ENCODE results near the gene UVSSA.
"Not testable (repeated sequence)": the region's sequence is repeated elsewhere in the genome, so short reads cannot be mapped to it uniquely, and the experiment has no call there.

UVSSA gene

DNA sequence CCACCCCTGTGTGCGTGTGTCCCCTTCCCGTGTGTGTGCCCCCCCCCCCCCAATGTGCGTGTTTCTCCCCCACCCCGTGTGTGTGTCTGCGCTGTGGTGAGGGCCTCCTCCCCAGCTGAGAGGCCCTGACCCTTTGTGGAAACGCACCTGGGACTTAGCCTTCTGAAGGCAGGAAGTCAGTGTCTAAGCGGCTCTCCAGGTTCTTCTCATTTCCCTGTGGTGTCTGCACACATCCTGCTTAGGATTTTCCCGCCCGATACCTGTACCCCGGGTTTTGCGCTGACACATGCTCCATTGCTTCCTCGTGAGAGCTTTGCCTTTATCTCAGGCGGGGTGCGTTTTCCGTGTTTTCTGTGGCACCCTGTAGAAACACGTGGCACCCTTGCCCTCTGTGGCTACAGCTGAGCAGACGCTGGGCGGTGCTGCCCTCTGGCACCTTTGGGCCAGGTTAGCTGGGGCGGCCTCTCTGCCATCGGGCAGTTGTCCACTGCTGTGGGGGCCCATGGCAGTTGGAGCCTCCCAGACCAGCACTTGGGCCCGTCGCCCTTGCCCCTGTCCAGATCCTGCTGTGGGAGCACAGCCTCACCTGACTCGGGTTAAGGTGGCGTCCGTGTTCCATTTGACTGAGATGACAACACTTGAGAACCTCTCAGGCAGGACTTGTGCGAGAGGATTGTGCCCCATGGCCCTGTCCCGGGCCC, 31.0 kb upstream of the UVSSA start:
- in situ Hi-C loops (cut with MboI; ENCODE audit: low pct_unique_long_range_greater_than_20kb, low sequenced_read_pairs): no loop called here

DNA sequence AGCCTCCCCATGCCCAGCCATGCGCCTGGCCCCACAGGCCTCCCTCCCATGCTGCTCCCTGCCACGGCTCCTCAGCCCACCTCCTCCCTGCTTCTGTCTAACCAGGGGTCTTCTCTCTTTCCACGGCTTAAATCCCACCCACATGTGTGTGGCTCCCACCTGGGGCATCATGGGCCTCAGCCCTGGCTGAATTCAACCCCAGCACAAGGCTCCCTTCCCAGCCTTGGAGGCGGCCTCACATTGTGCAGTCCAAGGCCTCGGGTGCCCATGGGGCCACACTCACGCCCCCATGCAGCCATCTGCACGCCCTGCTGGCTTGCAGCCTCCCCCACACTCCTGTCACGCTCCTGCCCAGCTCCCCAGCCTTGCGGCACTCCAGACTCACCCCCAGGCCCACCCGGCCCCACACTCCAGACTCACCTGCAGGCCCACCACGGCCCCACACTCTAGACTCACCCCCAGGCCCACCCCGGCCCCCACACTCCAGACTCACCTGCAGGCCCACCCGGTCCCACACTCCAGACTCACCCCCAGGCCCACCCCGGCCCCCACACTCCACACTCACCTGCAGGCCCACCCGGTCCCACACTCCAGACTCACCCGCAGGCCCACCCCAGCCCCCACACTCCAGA, 30.4 kb upstream of the UVSSA start:
- in situ Hi-C loops (cut with MboI; ENCODE audit: low pct_unique_long_range_greater_than_20kb, low sequenced_read_pairs): no loop called here
- no peak for DNase-seq

More for the DNA sequence above, 31.0 kb upstream of the UVSSA start:
- no peak for DNase-seq

DNA sequence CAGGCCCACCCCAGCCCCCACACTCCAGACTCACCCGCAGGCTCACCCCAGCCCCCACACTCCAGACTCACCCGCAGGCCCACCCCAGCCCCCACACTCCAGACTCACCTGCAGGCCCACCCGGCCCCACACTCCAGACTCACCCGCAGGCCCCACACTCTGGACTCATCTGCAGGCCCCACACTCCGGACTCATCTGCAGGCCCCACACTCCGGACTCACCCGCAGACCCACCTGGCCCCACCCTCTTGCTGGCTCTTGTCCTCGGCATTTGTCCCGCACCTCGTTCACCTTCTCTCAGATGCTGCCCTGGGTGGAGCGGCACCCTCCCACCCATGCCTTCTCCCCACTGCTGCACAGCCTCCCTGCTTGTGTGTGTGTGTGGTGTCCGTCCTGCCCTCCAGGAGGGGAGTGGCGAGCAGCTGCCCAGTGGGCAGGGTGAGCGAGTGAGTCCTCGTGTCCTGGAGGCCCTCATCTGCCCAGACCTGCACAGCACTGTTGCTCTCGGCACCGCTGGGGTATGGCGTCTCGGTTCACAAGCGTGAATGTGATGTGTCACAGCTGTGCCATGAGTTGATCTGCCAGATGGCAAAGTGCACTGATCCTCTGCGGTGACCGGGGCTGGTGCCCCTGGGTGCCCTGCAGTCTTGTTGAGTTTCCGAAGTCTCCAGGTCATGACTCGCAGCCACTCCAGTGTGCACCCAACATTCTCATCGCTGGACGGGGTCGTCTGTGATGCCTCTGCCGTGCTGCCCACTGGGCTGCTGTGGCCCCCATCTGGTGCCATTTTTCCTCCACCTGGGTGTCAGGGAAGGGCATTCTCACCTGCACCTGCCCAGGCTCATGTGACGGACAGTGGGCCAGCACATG, 29.6 kb upstream of the UVSSA start:
- in situ Hi-C loops (cut with MboI; ENCODE audit: low pct_unique_long_range_greater_than_20kb, low sequenced_read_pairs): no loop called here
- no peak for DNase-seq

DNA sequence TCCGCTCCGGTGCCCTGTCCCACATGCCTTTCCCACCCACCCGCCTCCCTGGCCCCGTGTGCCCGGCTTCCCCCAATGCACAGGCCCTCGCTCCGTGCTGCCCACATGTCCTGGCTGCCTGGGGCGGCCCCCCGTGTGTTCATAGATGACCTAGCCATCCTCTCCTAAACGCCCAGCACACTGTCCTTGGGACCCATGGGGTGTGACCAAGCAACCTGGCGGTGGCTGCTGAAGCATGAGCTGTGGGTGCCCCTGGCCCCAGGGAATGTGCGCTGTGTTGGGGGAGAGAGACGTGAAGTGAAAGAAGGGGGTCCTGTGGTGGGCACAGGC, 29.0 kb upstream of the UVSSA start:
- no peak for DNase-seq
- in situ Hi-C loops (cut with MboI; ENCODE audit: low pct_unique_long_range_greater_than_20kb, low sequenced_read_pairs): no loop called here

DNA sequence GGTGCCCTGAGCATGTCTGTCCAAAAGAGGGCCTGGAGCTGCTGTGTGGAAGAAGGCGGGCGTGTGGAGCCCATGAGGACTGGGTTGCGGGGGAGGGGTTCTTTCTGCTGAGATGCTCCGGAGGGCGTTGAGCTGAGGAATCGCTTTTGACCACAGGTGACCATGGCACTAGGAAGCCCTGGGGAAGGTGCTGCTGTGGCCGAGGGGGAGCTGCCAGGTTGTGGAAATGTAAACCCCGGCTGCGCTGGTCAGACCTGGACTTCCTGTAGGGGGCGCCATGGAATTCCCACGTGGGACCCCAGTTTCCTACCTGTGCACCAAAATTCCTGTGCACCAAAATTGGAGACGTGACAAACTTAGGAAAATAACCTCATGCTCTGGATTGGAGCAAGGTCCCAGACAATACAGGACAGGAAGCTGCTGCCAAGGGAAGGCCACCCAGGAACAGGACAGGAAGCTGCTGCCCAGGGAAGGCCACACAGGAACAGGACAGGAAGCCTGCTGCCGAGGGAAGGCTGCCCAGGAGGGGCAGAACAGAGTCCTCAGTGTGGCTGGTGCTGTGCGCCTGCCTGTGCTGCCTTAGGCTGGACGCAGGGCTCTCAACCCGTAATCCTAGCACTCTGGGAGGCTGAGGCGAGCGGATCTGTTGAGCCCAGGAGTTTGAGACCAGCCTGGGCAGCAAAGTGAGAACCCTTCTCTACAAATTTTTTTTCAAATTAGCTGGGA, 28.4 kb upstream of the UVSSA start:
- in situ Hi-C loops (cut with MboI; ENCODE audit: low pct_unique_long_range_greater_than_20kb, low sequenced_read_pairs): no loop called here

DNA sequence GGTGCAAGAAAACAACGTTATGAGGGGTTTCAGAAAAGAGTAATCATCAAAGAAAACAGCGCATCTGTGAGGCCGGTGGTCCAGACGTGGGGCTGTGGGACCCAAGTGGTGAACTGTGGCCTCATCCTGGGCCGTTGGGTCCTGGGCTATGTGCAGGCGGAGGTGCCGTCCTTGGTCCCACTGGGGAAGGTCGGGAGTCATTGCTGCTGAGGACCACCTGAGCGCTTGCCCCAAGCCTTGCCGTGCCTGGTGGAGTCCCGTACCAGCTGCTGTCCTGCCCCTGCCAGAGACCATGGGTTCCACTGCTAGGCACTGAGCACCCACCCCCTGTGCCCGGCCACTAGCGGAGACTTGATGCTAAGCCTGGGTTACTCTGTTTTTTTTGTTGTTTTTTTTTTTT, 25.5 kb upstream of the UVSSA start:
- no peak for DNase-seq
- in situ Hi-C loops (cut with MboI; ENCODE audit: low pct_unique_long_range_greater_than_20kb, low sequenced_read_pairs): no loop called here

More for the DNA sequence above, 28.4 kb upstream of the UVSSA start:
- DNase-seq: no peak

DNA sequence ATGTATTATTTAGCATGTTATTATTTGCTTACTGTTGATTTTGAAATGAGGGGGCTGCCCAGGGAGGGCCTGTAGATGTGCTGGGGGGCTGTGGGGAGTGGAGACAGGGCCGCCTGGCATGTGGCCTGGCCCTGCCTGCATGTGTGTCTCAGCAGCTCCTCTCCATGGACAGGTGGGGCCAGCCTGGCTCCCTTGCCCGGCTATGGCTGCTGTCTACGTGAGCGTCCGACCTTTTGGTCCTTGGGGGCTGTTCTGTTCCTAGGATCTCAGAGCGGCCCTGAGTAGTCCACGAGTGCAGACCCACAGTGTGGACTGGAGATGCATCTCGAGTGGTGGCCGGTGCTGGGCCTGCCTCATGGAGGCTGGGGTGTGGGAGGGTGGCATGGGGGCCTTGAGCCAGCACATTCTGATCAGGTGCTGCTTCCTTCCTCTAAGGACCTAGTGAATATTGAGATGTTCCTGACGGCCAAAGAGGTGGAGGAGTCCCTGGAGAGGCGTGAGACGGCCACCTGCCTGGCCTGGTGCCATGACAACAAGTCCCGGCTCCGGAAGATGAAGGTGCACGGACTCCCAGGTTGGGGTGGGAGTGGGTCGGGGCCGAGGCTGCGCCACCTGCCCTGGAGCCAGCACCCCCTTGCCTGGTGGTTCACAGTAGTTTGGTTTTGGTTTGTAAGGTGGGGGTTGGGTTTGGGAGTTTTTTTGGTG, 24.9 kb upstream of the UVSSA start:
- DNase-seq: no peak
- in situ Hi-C loops (cut with MboI; ENCODE audit: low pct_unique_long_range_greater_than_20kb, low sequenced_read_pairs): no loop called here

DNA sequence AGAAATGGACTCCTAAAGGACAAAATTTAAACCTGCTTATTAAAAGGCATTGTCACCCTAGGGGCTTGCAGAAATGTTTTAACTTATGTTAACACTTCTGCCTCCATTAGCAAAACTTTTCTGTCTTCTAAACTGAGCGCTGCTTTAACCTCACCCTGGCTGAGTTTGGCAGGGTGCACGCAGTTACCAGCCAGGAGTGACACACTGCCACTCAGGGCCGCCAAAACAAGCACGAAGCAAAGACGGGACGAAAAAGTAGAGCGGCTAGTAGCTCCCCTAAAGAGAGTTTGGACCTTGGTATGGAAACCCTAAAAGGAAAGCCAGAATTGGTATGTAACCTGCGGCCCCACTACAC, 23.8 kb upstream of the UVSSA start:
- in situ Hi-C loops (cut with MboI; ENCODE audit: low pct_unique_long_range_greater_than_20kb, low sequenced_read_pairs): no loop called here
- no peak for DNase-seq

DNA sequence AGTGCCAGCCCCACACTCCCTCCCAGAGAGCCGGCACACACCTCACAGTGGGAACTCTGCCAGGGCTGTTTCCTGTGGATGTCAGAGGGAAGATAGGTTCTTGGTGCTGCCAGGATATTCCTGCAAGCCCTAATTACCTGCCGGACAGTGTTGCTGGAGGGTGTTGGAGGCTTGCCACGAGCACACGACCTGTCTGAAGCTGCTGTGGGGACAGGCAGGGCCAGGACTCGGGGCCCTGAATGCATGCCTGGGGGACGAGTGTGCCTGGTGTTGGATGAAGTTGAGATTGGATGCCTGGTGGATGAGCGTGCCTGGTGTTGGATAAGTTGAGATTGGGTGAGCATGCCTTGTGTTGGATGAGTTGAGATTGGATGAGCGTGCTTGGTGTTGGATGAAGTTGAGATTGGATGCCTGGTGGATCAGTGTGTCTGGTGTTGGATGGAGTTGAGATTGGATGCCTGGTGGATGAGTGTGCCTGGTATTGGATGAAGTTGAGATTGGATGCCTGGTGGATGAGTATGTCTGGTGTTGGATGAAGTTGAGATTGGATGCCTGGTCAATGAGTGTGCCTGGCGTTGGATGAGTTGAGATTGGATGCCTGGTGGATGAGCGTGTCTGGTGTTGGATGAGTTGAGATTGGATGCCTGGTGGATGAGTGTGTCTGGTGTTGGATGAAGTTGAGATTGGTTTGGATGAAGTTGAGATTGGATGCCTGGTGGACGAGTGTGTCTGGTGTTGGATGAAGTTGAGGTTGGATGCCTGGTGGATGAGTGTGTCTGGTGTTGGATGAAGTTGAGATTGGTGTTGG, 23.2 kb upstream of the UVSSA start:
- DNase-seq: no peak
- in situ Hi-C loops (cut with MboI; ENCODE audit: low pct_unique_long_range_greater_than_20kb, low sequenced_read_pairs): no loop called here

DNA sequence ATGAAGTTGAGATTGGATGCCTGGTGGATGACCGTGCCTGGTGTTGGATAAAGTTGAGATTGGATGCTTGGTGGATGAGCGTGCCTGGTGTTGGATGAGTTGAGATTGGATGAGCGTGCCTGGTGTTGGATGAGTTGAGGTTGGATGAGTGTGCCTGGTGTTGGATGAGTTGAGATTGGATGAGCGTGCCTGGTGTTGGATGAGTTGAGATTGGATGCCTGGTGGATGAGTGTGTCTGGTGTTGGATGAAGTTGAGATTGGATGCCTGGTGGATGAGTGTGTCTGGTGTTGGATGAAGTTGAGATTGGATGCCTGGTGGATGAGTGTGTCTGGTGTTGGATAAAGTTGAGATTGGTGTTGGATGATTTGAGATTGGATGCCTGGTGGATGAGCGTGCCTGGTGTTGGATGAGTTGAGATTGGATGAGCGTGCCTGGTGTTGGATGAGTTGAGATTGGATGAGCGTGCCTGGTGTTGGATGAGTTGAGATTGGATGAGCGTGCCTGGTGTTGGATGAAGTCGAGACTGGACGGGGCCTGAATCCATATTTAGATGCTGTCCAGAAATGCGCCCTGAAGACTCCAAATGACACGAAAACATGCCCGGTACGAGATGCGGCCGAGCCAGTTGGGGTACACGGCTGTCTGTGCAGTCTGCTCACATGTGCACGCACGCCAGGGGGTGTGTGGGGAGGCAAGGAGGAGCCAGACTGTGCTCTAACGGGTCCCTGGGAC, 22.4 kb upstream of the UVSSA start:
- in situ Hi-C loops (cut with MboI; ENCODE audit: low pct_unique_long_range_greater_than_20kb, low sequenced_read_pairs); DNase-seq: not testable (repeated sequence)

DNA sequence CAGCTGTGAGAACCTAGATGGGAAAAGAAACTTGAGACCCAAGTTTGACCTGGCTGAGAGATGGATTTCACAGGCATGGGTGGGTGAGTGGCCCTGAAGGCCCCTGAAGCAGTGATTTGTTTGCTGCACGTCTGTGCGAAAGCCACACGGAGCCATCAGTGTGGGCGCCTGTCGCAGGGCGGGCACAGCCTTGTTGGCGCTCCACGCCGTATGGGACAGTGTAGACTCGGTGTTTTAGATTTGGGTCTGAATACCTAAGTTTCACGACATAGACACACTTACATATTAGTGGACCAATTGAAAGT, 21.9 kb upstream of the UVSSA start:
- no peak for DNase-seq
- in situ Hi-C loops (cut with MboI; ENCODE audit: low pct_unique_long_range_greater_than_20kb, low sequenced_read_pairs): no loop called here

DNA sequence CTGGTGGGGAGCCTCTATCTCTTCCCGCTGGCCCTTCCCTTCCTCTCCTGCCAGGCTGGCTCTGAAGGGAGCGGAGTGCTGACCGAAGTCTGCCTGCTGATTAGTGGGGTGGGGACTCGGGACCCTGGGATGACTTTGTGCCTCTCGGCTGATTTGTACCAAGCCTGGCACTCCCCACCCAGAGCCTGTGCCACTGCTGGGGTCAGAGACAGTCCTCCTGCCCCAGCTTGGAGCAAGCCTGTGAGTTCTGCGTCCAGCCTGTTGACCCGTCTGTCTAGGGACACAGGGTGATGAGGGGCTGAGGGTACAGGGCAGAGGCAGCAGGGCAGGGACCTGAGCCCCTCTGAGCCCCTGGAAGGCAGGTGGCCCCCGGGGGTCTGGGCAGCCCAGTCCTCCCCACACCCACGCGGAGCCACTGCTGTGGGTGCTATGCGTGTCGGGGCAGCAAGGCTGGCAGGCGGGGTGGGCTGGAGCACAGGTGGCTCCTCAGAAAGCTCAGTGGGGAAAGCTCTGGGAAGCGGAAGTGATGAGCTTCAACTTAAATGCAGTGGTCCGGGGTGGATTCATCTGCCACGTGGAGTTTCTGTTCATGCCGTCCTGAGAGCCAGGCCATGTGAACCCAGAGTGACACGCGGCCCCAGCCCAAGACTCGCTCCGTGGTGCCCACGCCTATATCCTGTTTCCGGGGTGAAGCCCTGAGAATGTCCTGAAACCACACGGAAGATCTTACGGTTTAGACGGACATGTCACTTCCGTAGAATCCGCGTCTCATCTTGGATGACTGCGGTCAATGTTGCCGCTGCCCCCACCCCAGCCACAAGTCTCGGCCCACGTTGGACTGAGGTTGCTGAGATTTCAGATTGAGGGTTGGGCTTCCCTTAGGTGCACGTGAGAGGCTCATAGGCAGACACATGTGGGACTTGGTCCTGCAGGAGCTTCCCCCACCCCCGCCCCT, 21.1 kb upstream of the UVSSA start:
- in situ Hi-C loops (cut with MboI; ENCODE audit: low pct_unique_long_range_greater_than_20kb, low sequenced_read_pairs): no loop called here
- DNase-seq: no peak

DNA sequence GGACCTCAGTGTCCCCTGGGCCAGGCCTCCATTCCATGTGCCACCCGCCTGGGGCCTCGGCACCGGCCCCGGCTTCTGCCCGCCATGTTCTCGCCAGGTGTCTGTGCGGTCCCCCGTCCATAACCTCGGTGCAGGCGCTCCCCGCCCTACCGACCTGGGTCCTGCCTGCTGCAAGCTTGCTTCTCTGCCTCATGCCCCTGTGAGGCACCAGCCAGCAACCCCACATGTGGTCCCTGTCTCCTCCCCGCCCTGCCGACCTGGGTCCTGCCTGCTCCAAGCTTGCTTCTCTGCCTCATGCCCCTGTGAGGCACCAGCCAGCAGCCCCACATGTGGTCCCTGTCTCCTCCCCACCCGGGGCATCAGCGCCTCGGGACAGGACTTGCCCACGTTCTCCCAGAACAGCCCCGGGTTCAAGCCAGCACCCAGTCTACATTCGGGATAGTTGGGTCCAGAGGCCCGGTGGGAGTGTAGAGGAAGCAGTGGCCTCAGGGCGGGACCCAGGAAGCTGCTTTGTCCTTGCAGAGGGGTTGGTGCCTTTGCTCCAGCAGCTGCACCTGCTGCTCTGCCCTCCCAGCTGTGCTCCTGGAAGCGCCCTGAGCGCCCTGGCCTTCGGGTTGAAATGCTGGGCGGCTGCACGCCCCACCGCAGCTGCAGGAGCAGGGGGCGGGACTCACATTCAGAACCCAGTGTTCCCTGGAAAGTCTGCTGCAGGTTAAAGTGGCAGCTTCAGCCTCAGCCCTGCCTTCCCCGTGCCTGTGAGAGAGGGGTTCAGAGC, 20.1 kb upstream of the UVSSA start:
- no peak for DNase-seq
- in situ Hi-C loops (cut with MboI; ENCODE audit: low pct_unique_long_range_greater_than_20kb, low sequenced_read_pairs): no loop called here

DNA sequence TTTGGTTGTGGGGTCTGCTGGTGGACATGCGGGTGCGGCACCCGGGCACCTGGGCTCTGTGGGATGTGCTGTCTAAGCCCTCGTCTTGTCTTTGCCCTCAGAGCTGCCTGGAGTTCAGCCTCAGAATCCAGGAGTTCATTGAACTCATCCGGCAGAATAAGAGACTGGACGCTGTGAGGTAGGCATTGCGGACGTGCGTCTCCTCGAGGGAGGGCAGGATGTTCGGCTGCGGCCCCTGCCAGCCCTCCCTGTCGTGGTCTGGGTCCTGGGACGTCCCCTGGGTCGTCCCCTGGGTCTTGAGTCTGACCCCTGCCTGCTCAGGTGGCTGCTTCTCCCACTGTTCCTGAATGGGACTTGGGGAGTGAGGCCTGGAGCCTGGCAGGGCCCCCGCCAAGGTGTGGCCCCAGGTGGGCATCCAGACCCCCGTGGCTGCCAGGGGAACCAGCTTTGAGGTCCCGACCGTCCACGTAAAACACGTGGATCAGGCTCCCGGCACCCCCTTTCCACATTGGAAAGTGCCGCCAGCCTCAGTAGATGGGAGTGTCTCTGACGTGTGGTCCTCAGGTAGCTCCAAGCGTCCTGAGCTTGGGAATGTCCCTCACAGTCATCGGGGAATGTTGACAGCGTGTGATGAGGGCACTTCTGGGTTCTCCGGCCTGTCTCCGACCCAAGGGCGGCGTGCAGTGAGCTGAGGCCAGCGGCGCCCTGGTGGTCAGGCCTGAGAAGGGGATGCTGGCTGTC, 19.3 kb upstream of the UVSSA start:
- in situ Hi-C loops (cut with MboI; ENCODE audit: low pct_unique_long_range_greater_than_20kb, low sequenced_read_pairs): no loop called here
- no peak for DNase-seq

DNA sequence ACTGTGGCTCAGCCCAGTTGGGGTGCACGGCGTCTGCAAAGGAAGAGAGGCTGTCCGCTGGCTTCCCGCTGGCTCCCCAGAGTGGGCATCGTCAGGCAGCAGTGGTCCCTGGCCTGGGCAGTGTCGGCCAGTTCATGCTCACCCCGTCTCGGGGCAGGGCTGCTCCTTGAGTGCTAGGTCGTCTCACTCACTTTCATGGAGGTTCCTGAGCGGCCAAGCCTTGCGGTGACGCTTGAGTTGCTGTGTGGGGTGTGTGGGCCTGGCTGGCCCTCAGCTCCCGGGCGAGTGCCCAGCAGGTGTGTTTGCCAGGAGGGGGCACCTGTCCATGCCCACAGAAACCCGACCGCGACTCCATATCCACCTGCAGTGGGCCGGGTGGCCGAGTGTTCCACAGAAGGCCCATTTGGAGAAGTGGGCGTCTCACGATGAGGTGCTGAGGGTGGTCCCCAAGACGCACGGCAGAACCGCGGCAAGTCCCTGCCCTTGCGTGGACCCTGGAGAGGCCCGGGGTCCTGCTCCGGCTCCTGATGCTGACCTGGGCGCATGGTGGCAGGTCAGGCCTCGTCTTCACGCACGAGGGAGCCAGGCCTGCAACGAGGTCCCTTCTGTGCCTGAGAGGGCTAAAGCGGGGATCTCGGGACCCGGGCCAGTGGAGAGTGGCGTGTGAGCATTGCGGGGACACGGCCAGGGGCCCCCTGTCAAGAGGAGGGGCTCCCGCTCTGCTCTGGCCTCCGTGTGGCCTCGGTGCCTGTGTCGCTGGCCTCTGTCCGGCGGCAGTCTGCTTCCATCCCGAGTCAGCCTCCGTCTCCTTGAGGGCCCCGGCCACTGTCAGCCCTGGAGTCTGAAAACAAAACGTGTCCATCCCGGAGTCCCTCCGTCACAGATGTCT, 18.5 kb upstream of the UVSSA start:
- no peak for DNase-seq
- in situ Hi-C loops (cut with MboI; ENCODE audit: low pct_unique_long_range_greater_than_20kb, low sequenced_read_pairs): no loop called here
